ENCODE measurements around the gene MCC.

DNA sequence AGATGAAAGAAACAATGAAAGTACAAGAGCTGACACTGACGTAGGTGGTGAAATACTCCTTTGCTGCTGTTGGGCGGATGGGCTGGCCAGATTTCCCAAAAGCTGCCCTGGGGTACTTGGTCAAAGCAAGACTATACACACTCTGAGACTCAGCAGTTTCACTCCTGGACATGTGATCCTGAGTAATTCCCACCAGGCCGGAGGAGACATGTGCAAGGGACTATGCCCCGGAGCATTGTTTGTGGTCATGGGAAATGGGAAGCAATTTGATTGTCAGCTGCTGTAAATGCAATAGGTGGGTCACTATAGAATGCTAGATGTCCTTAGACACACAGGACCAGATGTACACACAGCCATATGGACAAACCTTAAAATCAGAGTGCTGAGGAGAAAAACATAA is 395.6 kb downstream of the MCC start:
- TF ChIP-seq, protein P1, sequence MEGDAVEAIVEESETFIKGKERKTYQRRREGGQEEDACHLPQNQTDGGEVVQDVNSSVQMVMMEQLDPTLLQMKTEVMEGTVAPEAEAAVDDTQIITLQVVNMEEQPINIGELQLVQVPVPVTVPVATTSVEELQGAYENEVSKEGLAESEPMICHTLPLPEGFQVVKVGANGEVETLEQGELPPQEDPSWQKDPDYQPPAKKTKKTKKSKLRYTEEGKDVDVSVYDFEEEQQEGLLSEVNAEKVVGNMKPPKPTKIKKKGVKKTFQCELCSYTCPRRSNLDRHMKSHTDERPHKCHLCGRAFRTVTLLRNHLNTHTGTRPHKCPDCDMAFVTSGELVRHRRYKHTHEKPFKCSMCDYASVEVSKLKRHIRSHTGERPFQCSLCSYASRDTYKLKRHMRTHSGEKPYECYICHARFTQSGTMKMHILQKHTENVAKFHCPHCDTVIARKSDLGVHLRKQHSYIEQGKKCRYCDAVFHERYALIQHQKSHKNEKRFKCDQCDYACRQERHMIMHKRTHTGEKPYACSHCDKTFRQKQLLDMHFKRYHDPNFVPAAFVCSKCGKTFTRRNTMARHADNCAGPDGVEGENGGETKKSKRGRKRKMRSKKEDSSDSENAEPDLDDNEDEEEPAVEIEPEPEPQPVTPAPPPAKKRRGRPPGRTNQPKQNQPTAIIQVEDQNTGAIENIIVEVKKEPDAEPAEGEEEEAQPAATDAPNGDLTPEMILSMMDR (conservative IDR thresholded peaks at IDR 0.05; ENCODE audit: low read depth, low read length): no peak
- no peak for TF ChIP-seq EZH2 (IDR thresholded peaks at IDR 0.05; ENCODE audit: borderline replicate concordance, low read depth, low read length, poor library complexity, severe bottlenecking)

Data from A673 (cell line).